ENCODE results near the gene ANKRD35. TPM values are rescaled to one million over a fixed set of nuclear protein-coding genes. Genes with fewer than 3 reads are reported as not detected.
"Not testable (repeated sequence)": the region's sequence is repeated elsewhere in the genome, so short reads cannot be mapped to it uniquely, and the experiment has no call there.

Gene ANKRD35
- total RNA-seq, 2 experiments from 2014 or later = 0.33 to 0.35 TPM

GRCh38 chr1:145846201-145846612, 39.5 kb downstream of the ANKRD35 start:
- Mint-ChIP-seq H3K9me3 (no peaks in the 10 kb centered on the region), H3K36me3 (ENCODE audit: low read depth) (peaks cover 32% of the 10 kb centered on the region), H3K4me1 (peaks cover 7% of the 10 kb centered on the region), H3K27me3 (no peaks in the 10 kb centered on the region), H3K27ac (no peak overlapping the region), H3K4me3 (no peak overlapping the region)
- CTCF ChIA-PET = interaction anchor here (0.6 to 8.9 kb wide), 35 partner anchors 9 to 192 kb away, joined by 3 to 182 read pairs (median 9); partner anchors contain the start of genes ANKRD34A, ANKRD35, HJV and LIX1L
- POLR2A ChIA-PET = interaction anchor here (1.1 to 6.9 kb wide), 15 partner anchors 8 to 206 kb away, joined by 3 to 71 read pairs (median 8); partner anchors contain the start of genes ANKRD34A, LIX1L, PEX11B and PIAS3
- peak; percentile 46 for DNase-seq

- H3K27ac Mint-ChIP-seq = peak within 1 kb of the TSS; percentile 45
- no peaks in the 10 kb centered on the region for H3K27me3 Mint-ChIP-seq
- H3K4me1 Mint-ChIP-seq = peaks cover 7% of the 10 kb centered on the region
- ChIA-PET CTCF (interaction anchor here (0.6 to 8.9 kb wide), 53 partner anchors 8 to 201 kb away, joined by 3 to 182 read pairs (median 6); partner anchors contain the start of genes ANKRD34A, ANKRD35, HJV and ITGA10), POLR2A (interaction anchor here (0.7 to 6.9 kb wide), 21 partner anchors 9 to 565 kb away, joined by 3 to 71 read pairs (median 5); partner anchors contain the start of genes ANKRD34A, LIX1L, PEX11B and PIAS3)
- H3K9me3 Mint-ChIP-seq = no peaks in the 10 kb centered on the region
- H3K36me3 Mint-ChIP-seq (ENCODE audit: low read depth) = peaks cover 33% of the 10 kb centered on the region
- DNase-seq = peak; percentile 79
- H3K4me3 Mint-ChIP-seq = no peak within 1 kb of the TSS
Observed at GRCh38 chr1:145845514-145846161, 40.0 kb downstream of the ANKRD35 start, which contains the start of gene NUDT17. NUDT17 (plus strand) TSS chr1:145845630; CDS start chr1:145845641, 11 bp downstream.

GRCh38 chr1:145845144-145845513, 40.5 kb downstream of the ANKRD35 start:
- POLR2A ChIA-PET = interaction anchor here (0.7 to 6.9 kb wide), 19 partner anchors 10 to 564 kb away, joined by 3 to 71 read pairs (median 5); partner anchors contain the start of genes ANKRD34A, LIX1L, PEX11B and PIAS3
- H3K27ac Mint-ChIP-seq = no peak overlapping the region
- CTCF ChIA-PET = interaction anchor here (0.6 to 8.9 kb wide), 53 partner anchors 8 to 201 kb away, joined by 3 to 182 read pairs (median 6); partner anchors contain the start of genes ANKRD34A, ANKRD35, HJV and ITGA10

GRCh38 chr1:145843031-145843430, 42.6 kb downstream of the ANKRD35 start:
- Mint-ChIP-seq H3K4me1 (peaks cover 7% of the 10 kb centered on the region), H3K4me3 (no peak overlapping the region), H3K27ac (no peak overlapping the region), H3K9me3 (no peaks in the 10 kb centered on the region), H3K27me3 (no peaks in the 10 kb centered on the region), H3K36me3 (ENCODE audit: low read depth) (peaks cover 35% of the 10 kb centered on the region)
- DNase-seq = no peak
- ChIA-PET POLR2A (interaction anchor here (1.0 kb wide), 2 partner anchors 17 to 18 kb away, joined by 3 read pairs; partner anchors contain the start of gene POLR3C), CTCF (interaction anchor here (1.0 to 8.9 kb wide), 5 partner anchors 11 to 168 kb away, joined by 3 to 182 read pairs (median 46); partner anchors contain the start of genes LIX1L, PIAS3, POLR3C and RNF115)

More at GRCh38 chr1:145845144-145845513, 40.5 kb downstream of the ANKRD35 start:
- Mint-ChIP-seq H3K4me1 (peaks cover 7% of the 10 kb centered on the region), H3K9me3 (no peaks in the 10 kb centered on the region), H3K4me3 (no peak overlapping the region), H3K36me3 (ENCODE audit: low read depth) (peaks cover 31% of the 10 kb centered on the region), H3K27me3 (no peaks in the 10 kb centered on the region)
- DNase-seq = no peak

GRCh38 chr1:145837656-145838055, 48.0 kb downstream of the ANKRD35 start:
- Mint-ChIP-seq H3K27ac (no peak overlapping the region), H3K36me3 (ENCODE audit: low read depth) (peaks cover 68% of the 10 kb centered on the region), H3K4me3 (no peak overlapping the region), H3K4me1 (no peaks in the 10 kb centered on the region), H3K9me3 (no peaks in the 10 kb centered on the region), H3K27me3 (no peaks in the 10 kb centered on the region)
- ChIA-PET POLR2A (interaction anchor here (0.6 kb wide), 1 partner anchor 9 kb away, joined by 4 read pairs; no protein-coding TSS in a partner anchor), CTCF (interaction anchor here (1.0 to 1.4 kb wide), 2 partner anchors 8 to 10 kb away, joined by 3 to 5 read pairs; partner anchors contain the start of gene NUDT17)
- DNase-seq = no peak

GRCh38 chr1:145830810-145831209, 54.9 kb downstream of the ANKRD35 start:
- peaks cover 74% of the 10 kb centered on the region for H3K36me3 Mint-ChIP-seq (ENCODE audit: low read depth)
- POLR2A ChIA-PET, H3K27me3 Mint-ChIP-seq, H3K9me3 Mint-ChIP-seq, H3K27ac Mint-ChIP-seq, DNase-seq, H3K4me3 Mint-ChIP-seq: not testable (repeated sequence)
- CTCF ChIA-PET = interaction anchor here (1.5 kb wide), 1 partner anchor 15 kb away, joined by 5 read pairs; the partner anchor contains the start of gene NUDT17
- H3K4me1 Mint-ChIP-seq = peaks cover 27% of the 10 kb centered on the region

GRCh38 chr1:145828367-145829026, 57.2 kb downstream of the ANKRD35 start:
- Mint-ChIP-seq H3K27me3 (no peaks in the 10 kb centered on the region), H3K36me3 (ENCODE audit: low read depth) (peaks cover 78% of the 10 kb centered on the region), H3K4me3 (no peak overlapping the region), H3K9me3 (no peaks in the 10 kb centered on the region), H3K27ac (peak overlapping the region; percentile 29), H3K4me1 (peaks cover 42% of the 10 kb centered on the region)
- POLR2A ChIA-PET = interaction anchor here (1.5 to 2.0 kb wide), 3 partner anchors 17 to 135 kb away, joined by 3 to 6 read pairs (median 3); partner anchors contain the start of gene NUDT17
- CTCF ChIA-PET = interaction anchor here (0.6 to 2.5 kb wide), 4 partner anchors 17 to 179 kb away, joined by 3 to 15 read pairs (median 3); partner anchors contain the start of gene NUDT17
- no peak for DNase-seq

- Mint-ChIP-seq H3K27ac (peak overlapping the region; percentile 29), H3K9me3 (no peaks in the 10 kb centered on the region), H3K36me3 (ENCODE audit: low read depth) (peaks cover 73% of the 10 kb centered on the region), H3K4me3 (no peak overlapping the region), H3K27me3 (no peaks in the 10 kb centered on the region), H3K4me1 (peaks cover 42% of the 10 kb centered on the region)
- POLR2A ChIA-PET = interaction anchor here (1.5 to 2.0 kb wide), 3 partner anchors 18 to 136 kb away, joined by 3 to 6 read pairs (median 3); partner anchors contain the start of gene NUDT17
- DNase-seq = no peak
- CTCF ChIA-PET = interaction anchor here (0.6 to 2.5 kb wide), 4 partner anchors 18 to 180 kb away, joined by 3 to 15 read pairs (median 3); partner anchors contain the start of gene NUDT17
Observed at GRCh38 chr1:145827966-145828365, 57.7 kb downstream of the ANKRD35 start.

GRCh38 chr1:145826030-145826429, 59.6 kb downstream of the ANKRD35 start:
- no peak for DNase-seq
- peaks cover 56% of the 10 kb centered on the region for H3K36me3 Mint-ChIP-seq (ENCODE audit: low read depth)
- H3K4me3 Mint-ChIP-seq = peak overlapping the region; percentile 99
- ChIA-PET CTCF (interaction anchor here (1.0 to 4.0 kb wide), 5 partner anchors 10 to 153 kb away, joined by 3 to 46 read pairs (median 4); partner anchors contain the start of genes NUDT17 and PIAS3), POLR2A (interaction anchor here (0.6 to 3.7 kb wide), 7 partner anchors 13 to 212 kb away, joined by 3 to 29 read pairs (median 4); partner anchors contain the start of genes ANKRD34A, NUDT17, POLR3GL and RBM8A)
- H3K9me3 Mint-ChIP-seq = no peaks in the 10 kb centered on the region
- peaks cover 40% of the 10 kb centered on the region for H3K4me1 Mint-ChIP-seq
- H3K27ac Mint-ChIP-seq = peak overlapping the region; percentile 18
- H3K27me3 Mint-ChIP-seq = no peaks in the 10 kb centered on the region

GRCh38 chr1:145824499-145824842, 61.2 kb downstream of the ANKRD35 start:
- H3K4me3 Mint-ChIP-seq = peak overlapping the region; percentile 99
- no peaks in the 10 kb centered on the region for H3K27me3 Mint-ChIP-seq
- H3K27ac Mint-ChIP-seq = peak overlapping the region; percentile 89
- H3K9me3 Mint-ChIP-seq = no peaks in the 10 kb centered on the region
- ChIA-PET CTCF (interaction anchor here (0.8 to 4.0 kb wide), 4 partner anchors 21 to 543 kb away, joined by 3 to 46 read pairs (median 3); partner anchors contain the start of genes NUDT17 and PEX11B), POLR2A (interaction anchor here (0.7 to 3.7 kb wide), 11 partner anchors 19 to 227 kb away, joined by 3 to 29 read pairs (median 5); partner anchors contain the start of genes ANKRD34A, NUDT17, PIAS3 and POLR3GL)
- H3K36me3 Mint-ChIP-seq (ENCODE audit: low read depth) = peaks cover 45% of the 10 kb centered on the region
- DNase-seq = no peak
- H3K4me1 Mint-ChIP-seq = peaks cover 40% of the 10 kb centered on the region

GRCh38 chr1:145823565-145824498, 61.8 kb downstream of the ANKRD35 start, which contains the start of the genes POLR3C and RNF115:
POLR3C (plus strand) TSS chr1:145824200; CDS start chr1:145825777, 1,577 bp downstream.
RNF115 (minus strand) TSS chr1:145824095; CDS start chr1:145823873, 222 bp downstream.
- peaks cover 43% of the 10 kb centered on the region for H3K36me3 Mint-ChIP-seq (ENCODE audit: low read depth)
- DNase-seq = peak; percentile 91
- peak within 1 kb of the TSS; percentile 99 for H3K4me3 Mint-ChIP-seq
- ChIA-PET POLR2A (interaction anchor here (0.7 to 3.7 kb wide), 11 partner anchors 19 to 228 kb away, joined by 3 to 29 read pairs (median 5); partner anchors contain the start of genes ANKRD34A, NUDT17, PIAS3 and POLR3GL), CTCF (interaction anchor here (0.8 to 4.0 kb wide), 4 partner anchors 21 to 543 kb away, joined by 3 to 46 read pairs (median 3); partner anchors contain the start of genes NUDT17 and PEX11B)
- no peaks in the 10 kb centered on the region for H3K27me3 Mint-ChIP-seq
- H3K9me3 Mint-ChIP-seq = no peaks in the 10 kb centered on the region
- H3K4me1 Mint-ChIP-seq = peaks cover 42% of the 10 kb centered on the region
- H3K27ac Mint-ChIP-seq = peak within 1 kb of the TSS; percentile 89

All from activated CD4-positive, alpha-beta memory T cell treated with anti-CD3 and anti-CD28 coated beads, Interleukin-2, amount 10 ng/mL, durations not matched to agents 7 days and 5 days (primary cell).